GM19452 (cell line): ENCODE data around the gene FAM163A.
"Not testable (repeated sequence)": the region's sequence is repeated elsewhere in the genome, so short reads cannot be mapped to it uniquely, and the experiment has no call there.

ENCODE experiments used
- ATAC-seq: cut with Tn5 transposase; IDR thresholded peaks from one replicate; pipeline ENCODE4 v1.9.1; 2021; ENCODE audit not compliant: unreplicated experiment

The FAM163A gene

DNA sequence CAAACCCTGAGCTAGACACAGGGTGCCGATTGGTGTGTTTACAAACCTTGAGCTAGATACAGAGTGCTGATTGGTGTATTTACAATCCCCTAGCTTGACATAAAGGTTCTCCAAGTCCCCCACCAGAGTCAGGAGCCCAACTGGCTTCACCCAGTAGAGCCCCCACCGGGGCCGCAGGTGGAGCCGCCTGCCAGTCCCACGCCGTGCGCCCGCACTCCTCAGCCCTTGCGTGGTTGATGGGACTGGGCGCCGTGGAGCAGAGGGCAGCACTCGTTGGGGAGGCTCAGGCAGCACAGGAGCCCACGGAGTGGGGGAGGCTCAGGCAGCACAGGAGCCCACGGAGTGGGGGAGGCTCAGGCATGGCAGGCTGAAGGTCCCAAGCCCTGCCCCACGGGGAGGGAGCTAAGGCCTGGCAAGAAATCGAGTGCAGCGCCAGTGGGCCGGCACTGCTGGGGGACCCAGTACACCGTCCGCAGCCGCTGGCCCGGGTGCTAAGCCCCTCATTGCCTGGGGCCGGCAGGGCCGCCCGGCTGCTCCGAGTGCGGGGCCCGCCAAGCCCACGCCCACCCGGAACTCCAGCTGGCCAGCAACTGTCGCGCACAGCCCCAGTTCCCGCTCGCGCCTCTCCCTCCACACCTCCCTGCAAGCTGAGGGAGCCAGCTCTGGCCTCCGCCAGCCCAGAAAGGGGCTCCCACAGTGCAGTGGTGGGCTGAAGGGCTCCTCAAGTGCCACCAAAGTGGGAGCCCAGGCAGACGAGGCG lies 93.8 kb downstream of the FAM163A start:
- not testable (repeated sequence) for ATAC-seq

DNA sequence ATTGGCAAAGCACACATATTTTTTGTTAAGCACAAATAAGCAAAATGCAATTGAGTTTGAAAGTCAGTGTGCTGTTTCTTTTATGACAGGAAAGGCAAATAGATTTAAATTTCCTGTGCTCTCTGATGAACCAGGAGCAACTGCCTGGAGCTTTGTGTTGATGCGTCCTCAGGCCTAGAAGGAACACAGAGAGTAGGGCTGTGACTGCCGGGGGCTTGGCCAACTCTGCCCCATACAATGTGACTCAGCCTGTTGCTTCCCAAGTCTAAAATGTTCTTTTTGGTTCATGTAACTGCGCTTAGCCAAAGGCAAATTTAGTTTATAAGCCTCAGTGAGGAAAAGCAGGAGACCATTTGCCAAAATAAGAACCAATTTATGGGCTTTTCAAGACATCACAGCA lies 97.0 kb downstream of the FAM163A start:
- no peak for ATAC-seq

DNA sequence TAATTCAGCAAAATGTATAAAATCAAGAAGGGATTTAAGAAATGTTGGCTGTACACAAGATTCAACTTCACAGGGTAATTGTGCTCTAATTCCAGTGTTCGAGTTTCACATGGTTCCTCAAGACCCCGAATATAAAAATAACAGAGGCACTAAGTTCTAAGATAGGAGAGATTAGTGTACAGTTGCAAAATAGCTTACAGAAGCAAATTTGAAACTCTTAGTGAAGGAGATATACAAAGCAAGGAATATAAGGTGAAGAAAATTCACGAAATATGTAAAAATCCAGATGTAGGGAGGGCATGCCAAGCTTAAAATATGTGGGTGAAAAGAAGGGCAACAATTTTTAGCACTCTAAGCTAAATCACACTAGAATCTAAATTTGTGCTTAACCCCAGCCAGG lies 105.1 kb downstream of the FAM163A start:
- no peak for ATAC-seq

DNA sequence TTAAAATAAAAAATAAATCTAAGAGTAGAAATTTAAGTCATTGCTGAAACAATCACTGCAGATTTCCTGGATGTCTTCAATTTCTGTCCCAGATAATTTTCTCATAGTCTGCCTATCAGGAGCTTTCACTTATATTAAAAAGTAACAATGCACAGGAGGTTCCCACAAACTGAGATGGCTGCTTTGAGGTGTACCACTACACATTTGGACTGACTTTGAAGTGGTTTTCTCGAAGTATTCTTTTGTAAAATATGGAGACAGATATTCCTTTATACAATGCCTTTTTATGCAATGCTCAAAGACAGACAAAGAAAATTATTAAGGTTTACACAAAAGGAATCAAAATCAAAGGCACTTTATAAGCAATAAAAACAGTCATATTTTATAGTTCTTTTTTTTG lies 110.0 kb downstream of the FAM163A start:
- ATAC-seq = no peak

DNA sequence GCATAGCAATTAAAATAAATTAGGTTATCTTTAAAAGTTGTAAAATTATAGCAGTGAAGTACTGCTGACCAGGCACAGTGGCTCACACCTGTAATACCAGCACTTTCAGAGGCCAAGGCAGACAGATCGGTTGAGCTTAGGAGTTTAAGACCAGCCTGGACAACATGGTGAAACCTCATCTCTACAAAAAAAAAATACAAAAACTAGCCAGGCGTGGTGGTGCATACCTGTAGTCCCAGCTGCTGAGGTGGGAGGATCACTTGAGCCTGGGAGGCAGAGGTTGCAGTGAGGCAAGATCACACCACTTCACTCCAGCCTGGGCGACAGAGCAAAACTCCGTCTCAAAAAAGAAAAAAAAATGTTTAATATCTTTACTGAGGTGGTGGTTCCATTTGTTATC lies 112.7 kb downstream of the FAM163A start:
- not testable (repeated sequence) for ATAC-seq

DNA sequence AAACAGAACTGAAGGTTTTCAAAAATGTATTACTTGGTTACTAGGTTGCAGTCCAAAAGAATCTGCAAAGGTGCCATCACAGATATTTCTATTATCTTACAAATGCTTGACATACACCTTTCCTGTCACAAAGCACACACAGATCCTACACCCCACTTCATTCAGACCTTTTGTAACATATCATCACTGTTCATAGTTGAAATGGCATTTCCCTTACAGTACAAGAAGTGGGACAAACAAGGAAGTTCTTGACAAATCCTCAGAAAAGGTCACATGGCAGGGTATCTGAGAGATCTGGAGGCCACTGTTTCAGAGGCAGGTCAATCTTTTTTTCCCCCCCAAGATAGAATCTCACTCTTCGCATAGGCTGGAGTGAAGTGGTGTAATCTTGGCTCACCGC lies 113.2 kb downstream of the FAM163A start:
- no peak for ATAC-seq

DNA sequence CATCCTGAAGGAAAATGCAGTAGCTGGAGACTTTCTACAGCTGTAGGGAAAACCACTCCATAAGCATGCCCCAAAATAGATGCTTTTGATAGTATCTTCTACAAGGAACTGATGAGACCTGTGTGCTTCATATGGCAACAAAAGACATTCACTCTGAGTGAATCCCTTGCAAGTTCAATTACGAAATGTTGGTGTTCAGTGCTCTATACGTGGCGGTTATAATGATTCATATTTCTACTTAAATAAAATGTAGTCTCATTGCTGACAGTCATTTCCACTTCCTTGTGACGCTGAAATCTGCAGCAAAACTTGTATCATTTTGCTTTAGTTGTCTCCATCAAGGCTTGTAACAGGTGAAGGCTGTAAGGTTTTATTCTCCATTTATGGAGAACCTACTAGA lies 113.9 kb downstream of the FAM163A start:
- ATAC-seq = no peak

DNA sequence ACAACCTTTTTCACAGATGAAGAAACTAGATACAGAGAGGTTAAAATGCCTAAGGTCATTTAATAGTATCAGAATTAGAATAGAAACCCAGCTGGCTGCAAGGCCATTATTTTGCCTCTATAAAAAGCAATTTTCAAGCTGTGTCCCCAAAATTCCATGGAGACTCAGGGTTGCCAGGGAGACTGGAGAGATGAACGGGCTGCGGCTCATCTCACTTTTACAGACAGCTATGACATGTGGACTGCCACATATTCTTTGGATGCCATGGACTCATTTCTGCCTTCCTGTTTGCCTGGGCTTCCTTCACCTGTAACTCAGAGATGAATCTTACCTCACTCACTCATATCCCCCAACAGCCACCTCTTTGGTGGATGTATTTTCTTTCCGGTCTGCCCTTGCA lies 117.6 kb downstream of the FAM163A start:
- no peak for ATAC-seq

DNA sequence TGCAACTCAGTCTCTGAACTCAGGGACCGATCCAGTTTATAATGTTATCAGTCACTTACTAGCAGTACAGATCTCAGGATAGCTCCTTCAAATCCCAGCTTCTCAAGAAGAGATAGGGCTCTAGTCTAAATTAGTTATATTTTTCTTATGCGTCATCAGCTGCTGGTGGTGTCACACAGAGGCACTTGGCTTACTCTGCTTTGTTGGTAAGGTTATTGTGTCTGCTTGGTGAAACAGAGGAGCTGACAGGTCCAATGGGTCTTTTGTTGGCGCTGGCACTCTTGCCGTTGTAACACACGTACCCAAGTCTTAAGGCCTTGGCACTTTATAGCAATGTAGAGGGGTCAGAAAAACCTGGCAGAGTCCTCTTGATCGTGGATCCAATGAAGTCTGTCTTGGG lies 122.3 kb downstream of the FAM163A start:
- ATAC-seq = no peak
